Calu3 (cell line): ENCODE measurements around the gene CA9. TPM values are rescaled to one million over a fixed set of nuclear protein-coding genes. Genes with fewer than 3 reads are reported as not detected.

Source experiments
- BruUV-seq: library from RNA; stranded (reverse); fragments of 400-500 nt; replicated peaks from 2 replicates; lab custom pipeline; 2021; lab: Mats Ljungman, UMichigan
- CTCF ChIA-PET: fragments of 300-600 bp; sonication (Branson Sonifier 250); formaldehyde crosslinking; loops from one replicate; lab custom pipeline; 2022; ENCODE audit warnings: antibody characterized with exemption; lab: Charles Lee
- DNase-seq: peaks from one replicate; pipeline ENCODE4 v3.0.0; 2022
- H3K27ac Mint-ChIP-seq: one replicate; pipeline ENCODE4 v1.8.0; 2022; ENCODE audit warnings: mixed read lengths; ENCODE audit not compliant: unreplicated experiment
- H3K27me3 Mint-ChIP-seq: one replicate; pipeline ENCODE4 v1.8.0; 2022; ENCODE audit warnings: mixed read lengths; ENCODE audit not compliant: unreplicated experiment
- H3K36me3 Mint-ChIP-seq: one replicate; pipeline ENCODE4 v1.8.0; 2022; ENCODE audit warnings: mild to moderate bottlenecking, moderate library complexity, mixed read lengths; ENCODE audit not compliant: insufficient read depth, unreplicated experiment
- H3K4me1 Mint-ChIP-seq: one replicate; pipeline ENCODE4 v1.8.0; 2022; ENCODE audit warnings: mild to moderate bottlenecking, low read depth, mixed read lengths; ENCODE audit not compliant: unreplicated experiment
- H3K4me3 Mint-ChIP-seq: one replicate; pipeline ENCODE4 v1.8.0; 2022; ENCODE audit warnings: mild to moderate bottlenecking, low read depth, moderate library complexity, mixed read lengths; ENCODE audit not compliant: unreplicated experiment
- H3K9me3 Mint-ChIP-seq: one replicate; pipeline ENCODE4 v1.8.0; 2022; ENCODE audit warnings: low read depth, mixed read lengths; ENCODE audit not compliant: unreplicated experiment
- CTCF ChIP-seq: fragments of 200-600 bp; IDR thresholded peaks from one replicate; pipeline ENCODE4 v1.8.0; 2022; ENCODE audit warnings: antibody characterized with exemption; ENCODE audit not compliant: unreplicated experiment
- intact Hi-C: fragments of 100-400 bp; cut with micrococcal nuclease; formaldehyde crosslinking; loops from one replicate; pipeline ENCODE4 v1.10.0; 2022; ENCODE audit not compliant: unreplicated experiment
- total RNA-seq: library from RNA; stranded (reverse); gene quantifications from 2 replicates; pipeline ENCODE4 v1.2.3, GENCODE V29; 2022

Gene CA9
- total RNA-seq, 1 experiment from 2014 or later = 0.64 TPM

- Mint-ChIP-seq H3K27ac (peak overlapping the region; percentile 100), H3K4me1 (peaks cover 23% of the 10 kb centered on the region), H3K27me3 (no peaks in the 10 kb centered on the region), H3K9me3 (no peaks in the 10 kb centered on the region), H3K36me3 (peaks cover 32% of the 10 kb centered on the region), H3K4me3 (peak overlapping the region; percentile 84)
- no peak for TF ChIP-seq CTCF
- CTCF ChIA-PET = interaction anchor here (0.7 to 2.2 kb wide), 4 partner anchors 11 to 76 kb away, joined by 3 to 12 read pairs (median 7); partner anchors contain the start of genes CREB3 and TLN1
- no peak for DNase-seq
- intact Hi-C loops = no loop called here
- BruUV-seq = no TSS peak
Observed at GRCh38 chr9:35658968-35659220, 14.8 kb upstream of the CA9 start.

GRCh38 chr9:35659340-35659739 is 14.4 kb upstream of the CA9 start:
- CTCF ChIA-PET = interaction anchor here (0.7 to 2.2 kb wide), 4 partner anchors 10 to 76 kb away, joined by 3 to 12 read pairs (median 7); partner anchors contain the start of genes CREB3 and TLN1
- Mint-ChIP-seq H3K9me3 (no peaks in the 10 kb centered on the region), H3K4me1 (peaks cover 27% of the 10 kb centered on the region), H3K36me3 (peaks cover 37% of the 10 kb centered on the region), H3K27me3 (no peaks in the 10 kb centered on the region), H3K4me3 (peak overlapping the region; percentile 84), H3K27ac (no peak overlapping the region)
- no peak for DNase-seq
- intact Hi-C loops = no loop called here
- no peak for TF ChIP-seq CTCF
- no TSS peak for BruUV-seq

- CTCF ChIA-PET = interaction anchor here (0.5 to 2.1 kb wide), 6 partner anchors 14 to 75 kb away, joined by 3 to 10 read pairs (median 4); partner anchors contain the start of genes CREB3, TLN1 and TPM2
- Mint-ChIP-seq H3K36me3 (peaks cover 47% of the 10 kb centered on the region), H3K4me3 (no peak overlapping the region), H3K4me1 (peaks cover 29% of the 10 kb centered on the region), H3K27ac (no peak overlapping the region), H3K27me3 (no peaks in the 10 kb centered on the region), H3K9me3 (no peaks in the 10 kb centered on the region)
- intact Hi-C loops = loop anchor here (5.0 to 10.0 kb wide), 2 partner anchors 36 to 74 kb away; partner anchors contain the start of genes CREB3 and TLN1
- DNase-seq = no peak
- no peak for TF ChIP-seq CTCF
- no TSS peak for BruUV-seq
Observed at GRCh38 chr9:35660966-35661415, 12.7 kb upstream of the CA9 start.

GRCh38 chr9:35661756-35662350 is 11.9 kb upstream of the CA9 start:
- Mint-ChIP-seq H3K27ac (peak overlapping the region; percentile 21), H3K27me3 (no peaks in the 10 kb centered on the region), H3K4me3 (no peak overlapping the region), H3K36me3 (peaks cover 47% of the 10 kb centered on the region), H3K4me1 (peaks cover 29% of the 10 kb centered on the region), H3K9me3 (no peaks in the 10 kb centered on the region)
- intact Hi-C loops = loop anchor here (5.0 to 10.0 kb wide), 2 partner anchors 35 to 73 kb away; partner anchors contain the start of genes CREB3 and TLN1
- TF ChIP-seq CTCF = no peak
- no TSS peak for BruUV-seq
- CTCF ChIA-PET = interaction anchor here (0.5 to 2.1 kb wide), 6 partner anchors 15 to 74 kb away, joined by 3 to 10 read pairs (median 4); partner anchors contain the start of genes CREB3, TLN1 and TPM2
- no peak for DNase-seq
